DMS79 (cell line): ENCODE results near the gene CYP46A1.

Experiments used
- DNase-seq: peaks from one replicate; lab custom pipeline; 2025; lab: John Stamatoyannopoulos, UW

Gene CYP46A1

GRCh38 chr14:99674064-99674650, 9.9 kb upstream of the CYP46A1 start:
- DNase-seq: no peak

- DNase-seq: no peak
Observed at GRCh38 chr14:99674776-99675381, 9.2 kb upstream of the CYP46A1 start.

GRCh38 chr14:99675382-99675835, 8.7 kb upstream of the CYP46A1 start:
- DNase-seq: no peak

- DNase-seq: no peak
Observed at GRCh38 chr14:99675951-99676350, 8.1 kb upstream of the CYP46A1 start.

- DNase-seq: no peak
Observed at GRCh38 chr14:99676657-99677056, 7.4 kb upstream of the CYP46A1 start.

- DNase-seq: no peak
Observed at GRCh38 chr14:99677231-99678140, 6.6 kb upstream of the CYP46A1 start.

GRCh38 chr14:99678198-99678597, 5.9 kb upstream of the CYP46A1 start:
- DNase-seq: no peak

DNA sequence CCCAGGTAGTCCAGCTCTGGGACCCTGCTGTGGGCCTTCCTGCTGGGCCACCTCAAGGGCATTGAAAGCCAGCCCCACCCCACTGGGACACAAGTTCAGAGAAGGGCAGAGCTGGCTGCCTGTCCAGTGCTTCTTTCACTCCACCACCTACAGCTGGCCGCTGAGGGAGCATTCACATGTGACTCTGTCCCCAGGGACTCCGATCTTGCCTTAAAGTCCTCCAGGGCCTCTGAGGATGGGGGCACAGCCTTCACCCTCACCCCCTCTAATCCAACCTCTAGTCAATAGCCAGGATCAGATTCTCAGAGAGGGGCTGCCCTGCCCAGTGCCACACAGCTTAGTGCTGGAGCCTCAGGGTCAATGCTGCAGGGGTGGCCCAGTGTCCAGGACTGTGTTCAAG, 5.0 kb upstream of the CYP46A1 start:
- no peak for DNase-seq

DNA sequence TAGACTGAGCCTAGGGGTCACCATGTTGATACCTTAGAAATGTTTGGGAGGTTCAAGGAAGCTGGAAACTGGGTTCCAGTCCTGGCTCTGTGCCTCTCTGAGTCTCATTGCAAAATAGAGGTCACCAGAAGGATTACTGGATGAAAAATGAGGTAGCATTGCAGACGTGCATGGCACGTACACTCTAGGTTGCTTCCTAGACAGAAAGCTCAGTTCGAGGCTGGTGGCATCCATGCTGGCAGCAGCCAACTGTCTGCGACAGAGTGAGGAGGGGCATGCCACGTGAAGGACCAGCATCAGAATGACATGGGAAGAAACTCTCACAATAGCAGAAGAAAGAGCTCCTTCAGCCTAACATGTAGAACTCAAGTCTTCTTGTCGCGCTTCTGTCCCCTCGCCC, 4.6 kb upstream of the CYP46A1 start:
- DNase-seq: no peak

GRCh38 chr14:99679996-99680395, 4.1 kb upstream of the CYP46A1 start:
- no peak for DNase-seq

DNA sequence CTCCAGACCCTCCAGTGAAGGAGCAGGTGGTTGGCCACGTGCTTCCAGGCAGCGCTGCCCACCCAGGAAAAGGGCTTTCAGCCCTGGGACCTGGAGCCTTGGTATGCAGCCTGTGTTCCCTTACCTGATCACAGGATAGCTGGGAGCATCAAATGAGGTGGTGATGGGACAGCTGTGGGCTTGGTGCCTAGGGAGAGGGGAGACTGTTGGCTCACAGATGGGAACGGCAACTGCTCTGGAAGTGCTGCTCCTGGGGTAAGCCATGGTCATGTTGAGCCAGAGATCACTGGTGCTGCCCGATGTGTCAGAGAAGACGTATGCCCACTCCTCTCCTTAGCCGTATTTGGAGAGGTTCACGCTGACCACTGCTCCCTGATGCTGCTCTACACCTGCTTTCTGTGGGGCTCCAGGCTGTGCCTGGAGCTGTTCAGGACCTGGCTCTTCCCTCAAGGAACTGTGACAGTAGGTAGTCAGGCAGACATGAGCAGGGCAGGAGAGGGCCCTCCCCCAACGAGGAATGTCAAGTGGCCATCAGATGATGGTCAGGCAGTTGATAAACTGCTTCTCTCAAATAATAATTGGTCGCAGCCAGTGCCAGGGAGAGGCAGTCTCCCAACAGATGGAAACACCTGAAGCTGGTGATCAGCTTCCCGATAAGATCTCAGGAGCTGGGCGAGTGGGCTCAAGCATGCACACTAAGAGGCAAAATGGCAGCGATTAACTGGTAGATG, 2.8 kb upstream of the CYP46A1 start:
- DNase-seq: peak; percentile 89

GRCh38 chr14:99681832-99682148, 2.3 kb upstream of the CYP46A1 start:
- no peak for DNase-seq

DNA sequence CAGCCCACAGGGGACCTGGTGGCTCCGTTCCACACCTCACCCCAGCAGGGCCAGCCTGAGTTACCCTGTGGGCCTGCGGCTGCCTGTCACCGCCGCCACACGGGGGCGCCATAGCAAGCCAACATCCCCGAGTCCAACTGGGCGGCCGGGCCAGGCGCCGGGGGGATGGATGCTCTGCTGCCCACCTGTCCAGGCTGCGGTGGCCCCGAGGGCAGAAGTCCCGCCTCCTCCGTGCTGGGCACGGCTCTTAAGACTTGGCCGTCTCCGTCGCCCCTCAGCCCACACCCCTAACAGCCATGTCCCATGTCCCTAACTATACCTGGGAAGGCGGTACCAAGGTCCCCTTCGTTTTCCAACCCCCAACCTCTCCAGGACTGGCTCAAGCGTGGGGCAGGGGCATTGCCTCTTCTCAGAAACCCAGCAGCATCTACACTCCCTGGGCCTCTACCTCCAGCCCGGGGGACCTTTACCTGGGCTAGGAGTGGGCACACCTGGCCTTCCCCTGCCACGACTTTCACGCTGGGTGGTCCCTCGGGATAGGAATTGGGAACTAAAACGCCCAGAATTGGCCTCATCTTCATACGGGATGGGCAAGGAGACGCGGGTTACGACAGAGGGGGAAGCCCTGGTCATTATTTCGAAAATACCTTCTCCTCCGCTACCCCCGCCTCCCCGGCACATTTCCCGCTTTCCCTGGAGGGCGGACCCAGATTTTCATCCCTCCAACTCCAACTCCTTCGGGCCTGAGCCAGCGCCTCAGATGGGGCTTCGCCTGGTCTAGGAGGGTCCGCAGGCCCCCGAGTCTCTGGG, 1.1 kb upstream of the CYP46A1 start:
- peak; percentile 63 for DNase-seq

DNA sequence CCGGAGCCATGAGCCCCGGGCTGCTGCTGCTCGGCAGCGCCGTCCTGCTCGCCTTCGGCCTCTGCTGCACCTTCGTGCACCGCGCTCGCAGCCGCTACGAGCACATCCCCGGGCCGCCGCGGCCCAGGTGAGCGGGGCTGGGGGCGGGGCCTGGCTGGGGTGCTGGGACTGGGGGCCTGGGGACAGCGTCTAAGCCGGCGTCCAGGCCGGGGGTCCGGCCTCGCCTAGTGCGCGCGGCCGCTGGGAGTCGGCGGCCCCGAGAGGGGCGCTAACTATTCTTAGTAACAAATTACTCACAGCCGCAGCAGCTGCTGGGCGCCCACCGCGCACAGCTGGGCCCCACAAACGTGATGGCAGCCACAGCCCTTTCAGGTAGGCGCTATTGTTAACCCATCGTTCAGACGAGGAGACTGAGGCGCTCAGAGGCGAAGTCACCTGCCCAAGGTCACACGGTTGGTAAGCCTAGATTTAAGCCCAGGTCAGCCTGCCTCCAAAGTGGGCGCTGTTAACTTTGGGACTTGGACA, 374 bp downstream of the CYP46A1 start:
- DNase-seq: no peak

DNA sequence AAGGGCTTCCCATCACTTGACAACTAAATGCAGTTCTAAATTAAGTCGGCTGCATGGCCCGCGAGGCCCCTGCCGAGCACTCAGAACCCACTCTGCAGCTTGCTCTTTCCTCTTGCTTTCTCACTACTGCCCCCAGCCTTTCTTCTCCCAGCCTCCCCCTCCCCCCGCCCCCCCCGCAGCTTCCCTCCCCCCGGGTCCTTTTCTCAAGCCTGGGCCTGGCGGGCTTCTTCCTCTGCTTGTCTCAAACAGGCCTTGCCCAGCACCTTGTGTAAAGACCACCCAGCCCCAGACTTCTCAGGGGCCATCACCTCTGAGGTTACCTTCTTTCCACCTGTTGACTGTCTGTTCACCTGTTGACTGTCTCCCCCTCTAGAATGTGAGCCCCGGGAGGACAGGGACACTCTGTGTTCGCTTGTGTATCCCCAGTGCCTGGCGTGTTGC, 1.1 kb downstream of the CYP46A1 start:
- DNase-seq: no peak

DNA sequence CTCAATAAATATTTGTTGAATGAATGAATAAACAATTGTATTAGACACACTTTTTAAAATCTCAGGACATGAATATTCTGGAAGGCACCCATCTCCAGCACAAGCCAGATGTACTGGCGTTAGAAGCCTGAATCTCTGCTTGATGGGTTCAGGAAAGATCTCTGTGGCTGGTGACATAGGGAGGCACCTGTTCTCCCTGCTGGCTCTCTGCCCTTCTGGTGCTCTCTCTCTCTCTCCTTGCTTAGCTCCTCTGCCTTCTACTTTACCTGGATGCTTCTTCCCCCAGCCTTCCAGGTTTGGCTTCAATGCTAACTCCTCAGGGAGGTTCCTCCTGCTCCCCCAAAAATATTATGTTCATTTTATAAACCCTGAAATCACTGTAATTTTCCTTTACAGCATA, 1.5 kb downstream of the CYP46A1 start:
- no peak for DNase-seq

GRCh38 chr14:99686557-99687283, 2.6 kb downstream of the CYP46A1 start:
- DNase-seq: no peak

DNA sequence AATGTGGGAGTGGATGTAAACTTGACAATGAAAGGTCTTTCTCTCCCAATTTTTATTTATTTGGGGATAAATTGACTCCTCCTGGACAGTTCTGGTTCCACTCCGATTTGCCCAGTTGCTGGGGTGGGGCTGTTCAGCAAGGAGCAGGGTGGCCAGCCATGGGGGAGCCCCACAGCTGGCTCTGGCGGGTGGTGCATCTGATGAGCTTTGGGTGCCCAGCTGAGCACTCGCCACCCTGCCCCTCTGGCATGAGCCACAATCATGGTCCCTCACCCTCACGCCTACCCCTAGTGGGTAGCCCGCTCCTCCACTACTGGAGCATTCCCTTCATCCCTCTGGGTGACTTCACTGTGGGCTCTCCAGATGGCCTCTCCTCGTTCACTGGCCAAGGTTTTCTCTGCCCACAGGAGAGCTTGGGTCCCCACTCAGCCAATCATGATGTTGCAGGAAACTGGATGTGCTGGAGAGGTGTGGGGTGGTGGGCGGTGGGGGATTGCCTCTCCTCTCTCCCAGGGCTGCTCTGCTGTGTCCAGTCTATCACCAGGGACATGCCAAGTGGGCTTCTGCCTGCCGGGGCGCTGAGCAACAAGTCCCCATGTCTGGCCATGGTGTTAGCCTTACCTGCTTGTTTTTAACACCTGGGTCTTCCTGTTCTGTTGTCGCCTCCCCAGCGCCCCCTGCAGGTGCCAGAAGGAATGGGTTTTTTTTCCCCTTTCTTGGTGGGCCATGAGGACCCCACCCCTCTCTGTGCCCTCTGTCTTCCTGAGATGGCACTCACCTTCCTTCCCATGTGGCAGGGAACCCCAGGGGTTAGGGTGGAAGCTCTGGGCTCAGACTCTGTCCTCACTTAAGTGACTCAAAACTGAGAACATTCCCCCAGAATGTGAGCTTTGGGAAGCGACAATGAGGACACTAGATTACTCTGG, 3.4 kb downstream of the CYP46A1 start:
- no peak for DNase-seq

DNA sequence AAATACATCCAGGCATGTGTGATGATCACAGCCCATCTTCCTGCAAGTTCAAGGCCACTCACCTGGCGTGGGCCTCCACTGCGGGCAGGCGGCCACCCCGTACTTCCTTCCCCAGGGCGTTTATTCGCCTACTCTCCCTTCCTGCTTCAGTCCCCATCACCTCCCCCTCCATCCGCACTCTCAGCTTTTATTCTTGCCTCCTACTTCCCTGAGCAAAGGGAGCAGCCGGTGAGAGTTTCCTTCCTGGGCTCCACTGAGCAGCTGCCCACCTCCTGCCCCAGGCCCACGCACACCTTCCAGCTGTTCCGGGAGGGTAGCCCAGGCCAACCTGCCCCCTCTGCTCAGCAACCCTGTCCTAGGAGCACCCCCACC, 4.1 kb downstream of the CYP46A1 start:
- DNase-seq: no peak

- no peak for DNase-seq
Observed at GRCh38 chr14:99688629-99689028, 4.5 kb downstream of the CYP46A1 start.
